Activated T-helper 1 cell treated with anti-CD3 and anti-CD28 coated beads, Interleukin-2, amount 50 U/mL, for 16 hours (primary cell): ENCODE data around the gene ST8SIA6.
"Not testable (repeated sequence)": the region's sequence is repeated elsewhere in the genome, so short reads cannot be mapped to it uniquely, and the experiment has no call there.

Experiments
- DNase-seq, 2 donors: peaks; one replicate each; pipeline ENCODE4 v3.0.0-alpha.2; 2020; ENCODE audit warnings: low read depth in 1 of 2, low spot score in 1 of 2

ST8SIA6 gene

DNA sequence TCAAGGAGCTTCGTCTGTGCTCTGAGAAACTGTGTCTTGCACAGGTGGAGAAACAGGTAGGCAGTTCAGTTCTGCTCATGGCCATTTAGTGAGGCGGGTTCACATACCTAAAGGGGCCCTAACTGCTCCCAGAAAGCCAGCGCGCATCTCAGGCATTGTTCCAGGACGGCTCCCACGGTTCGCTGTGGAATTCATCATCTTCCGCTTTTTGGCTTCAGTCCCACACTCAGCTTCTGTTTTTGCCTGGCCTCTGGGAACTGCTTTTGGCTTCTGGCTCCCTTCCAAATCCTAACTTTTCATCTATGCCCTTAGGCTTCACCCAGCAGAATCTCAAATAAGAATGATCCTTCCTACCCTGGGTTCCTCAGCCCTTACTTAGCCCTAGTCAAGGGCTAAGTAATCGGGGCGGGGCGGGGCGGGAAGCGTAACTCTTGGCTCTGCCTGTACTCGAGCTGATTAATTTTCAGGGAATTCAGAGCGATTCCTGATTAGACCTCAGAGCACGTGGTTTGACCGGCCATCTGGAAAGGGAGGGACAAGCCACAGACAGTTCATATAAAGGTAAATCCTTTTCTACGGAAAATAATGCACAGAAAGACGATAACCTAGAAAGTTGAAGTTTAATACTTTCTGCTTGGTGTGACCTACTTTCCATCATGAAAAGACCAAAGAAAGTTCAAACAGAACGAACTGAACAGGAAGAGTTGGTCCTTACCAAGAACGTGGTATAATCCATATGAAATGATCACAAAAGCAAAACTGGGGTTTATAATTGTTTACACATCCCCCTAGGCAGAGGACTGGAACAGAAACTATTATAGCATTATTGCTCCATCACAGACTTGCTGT is 105.7 kb downstream of the ST8SIA6 start:
- no peak for DNase-seq

GRCh38 chr10:17348011-17348500 is 106.3 kb downstream of the ST8SIA6 start:
- DNase-seq, result no peak

DNA sequence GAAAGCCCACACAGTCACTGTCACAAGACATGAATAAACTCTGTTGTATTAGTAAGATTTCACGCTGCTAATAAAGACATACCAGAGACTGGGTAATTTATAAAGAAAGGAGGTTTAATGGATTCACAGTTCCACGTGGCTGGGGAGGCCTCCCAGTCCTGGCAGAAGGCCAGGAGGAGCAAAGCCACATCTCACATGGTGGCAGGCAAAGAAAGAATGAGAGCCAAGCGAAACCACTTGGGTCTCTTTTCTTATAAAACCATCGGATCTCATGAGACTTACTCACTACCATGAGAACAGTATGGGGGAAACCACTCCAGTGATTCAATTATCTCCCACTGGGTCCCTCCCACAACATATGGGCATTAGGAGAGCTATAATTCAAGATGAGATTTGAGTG is 110.2 kb downstream of the ST8SIA6 start:
- DNase-seq, result no peak

GRCh38 chr10:17343118-17343517 is 111.3 kb downstream of the ST8SIA6 start:
- no peak for DNase-seq

- DNase-seq, result no peak
These were observed 114.1 kb downstream of the ST8SIA6 start for GRCh38 chr10:17340144-17340829.

- no peak for DNase-seq
These were observed 119.3 kb downstream of the ST8SIA6 start for GRCh38 chr10:17335065-17335464.

- DNase-seq, result no peak
These were observed 123.9 kb downstream of the ST8SIA6 start for GRCh38 chr10:17330501-17330900.

DNA sequence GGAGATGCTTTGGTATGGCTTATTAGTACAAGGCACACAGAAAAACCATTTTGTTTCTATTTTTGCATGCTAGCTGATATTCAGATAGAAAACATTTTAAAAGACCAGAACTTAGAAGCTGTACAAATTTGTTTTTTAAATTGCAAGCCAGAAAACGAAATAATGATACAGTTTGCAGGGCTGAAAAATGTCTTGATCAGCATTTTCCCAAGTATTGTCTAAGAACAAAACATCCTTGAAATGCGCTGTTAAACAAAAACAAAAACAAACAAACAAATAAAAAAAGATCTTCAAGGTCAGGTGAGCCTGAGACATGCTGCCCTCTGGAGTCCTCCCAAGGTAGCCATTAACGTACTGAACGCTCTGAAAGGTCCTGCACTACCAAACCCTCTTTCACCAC is 128.0 kb downstream of the ST8SIA6 start:
- DNase-seq, result no peak

- DNase-seq, result not testable (repeated sequence)
These were observed 132.4 kb downstream of the ST8SIA6 start for GRCh38 chr10:17321957-17322356.

- DNase-seq, result no peak
These were observed 137.8 kb downstream of the ST8SIA6 start for GRCh38 chr10:17316488-17317170.

DNA sequence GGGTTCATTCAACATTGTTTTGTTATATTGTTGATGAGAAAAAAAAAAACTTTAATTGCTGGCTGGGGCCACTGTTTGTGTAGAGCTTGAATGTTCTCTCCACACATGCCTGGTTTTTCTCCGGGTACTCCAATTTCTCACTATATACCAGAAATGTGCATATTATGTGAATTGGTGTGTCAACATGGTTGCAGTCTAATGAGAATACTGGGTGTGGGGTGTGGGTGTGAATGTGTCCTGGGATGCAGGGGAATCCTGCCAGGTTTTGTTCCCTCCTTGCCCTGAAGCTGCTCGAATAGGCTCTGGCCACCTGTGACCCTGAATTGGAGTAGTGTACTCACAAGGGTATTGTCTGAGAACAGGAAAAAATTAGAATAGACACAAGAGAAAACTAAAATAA is 145.0 kb downstream of the ST8SIA6 start:
- no peak for DNase-seq

- DNase-seq, result no peak
These were observed 147.3 kb downstream of the ST8SIA6 start for GRCh38 chr10:17307123-17307522.

GRCh38 chr10:17292375-17292774 is 162.0 kb downstream of the ST8SIA6 start:
- DNase-seq, result no peak

GRCh38 chr10:17290226-17290625 is 164.2 kb downstream of the ST8SIA6 start:
- DNase-seq, result no peak

DNA sequence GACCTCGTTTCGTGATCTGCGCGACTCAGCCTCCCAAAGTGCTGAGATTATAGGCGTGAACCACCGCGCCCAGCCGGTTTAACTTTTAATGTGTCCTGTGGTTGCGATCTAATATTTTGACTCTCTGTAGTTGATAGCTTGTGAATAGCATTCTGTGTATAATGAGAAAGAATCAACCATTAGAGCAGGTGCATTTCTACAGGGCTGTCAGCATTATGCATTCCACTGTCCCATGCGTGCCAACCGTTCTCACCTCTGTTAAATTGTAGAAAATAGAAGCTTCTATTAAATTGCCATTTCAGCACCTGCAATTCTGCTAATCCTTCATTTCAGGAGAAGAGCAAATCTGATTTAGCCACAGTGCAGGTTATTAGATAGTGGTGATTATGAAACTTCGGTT is 164.6 kb downstream of the ST8SIA6 start:
- no peak for DNase-seq

- DNase-seq, result no peak
These were observed 167.5 kb downstream of the ST8SIA6 start for GRCh38 chr10:17286562-17287550.

GRCh38 chr10:17282311-17282710 is 172.1 kb downstream of the ST8SIA6 start:
- no peak for DNase-seq

- no peak for DNase-seq
These were observed 175.7 kb downstream of the ST8SIA6 start for GRCh38 chr10:17278607-17279240.

DNA sequence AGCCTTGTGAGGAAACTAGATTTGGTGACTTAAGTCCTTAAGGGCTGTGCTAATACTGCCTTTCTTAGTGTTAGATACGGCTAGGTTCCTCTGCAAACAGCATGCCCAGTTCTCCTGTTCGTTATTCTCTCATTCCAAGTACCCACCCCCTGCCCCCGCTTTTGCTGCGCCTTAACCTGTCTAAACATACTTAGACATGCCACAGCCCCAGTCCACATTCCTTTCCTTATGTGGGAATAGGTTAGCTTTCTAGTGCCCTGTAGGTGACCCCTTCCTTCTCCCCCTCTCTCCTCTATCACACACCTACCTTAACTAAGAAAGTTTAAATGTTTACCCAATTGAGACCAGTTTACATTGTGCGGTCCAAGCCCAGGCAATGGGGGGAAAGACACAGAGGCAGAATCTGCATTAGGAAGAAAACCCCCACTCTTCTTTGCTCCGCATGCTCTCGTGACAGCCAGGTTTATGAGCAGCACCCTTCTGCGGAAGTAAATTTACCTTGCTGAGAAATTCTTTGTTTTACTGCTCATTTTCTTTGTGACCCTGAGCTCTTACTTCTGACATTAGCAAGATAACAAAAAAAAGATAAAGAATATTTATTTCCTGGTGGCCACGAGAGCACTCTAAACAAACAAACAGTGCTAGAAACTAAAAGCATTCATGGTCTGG is 177.5 kb downstream of the ST8SIA6 start:
- no peak for DNase-seq

DNA sequence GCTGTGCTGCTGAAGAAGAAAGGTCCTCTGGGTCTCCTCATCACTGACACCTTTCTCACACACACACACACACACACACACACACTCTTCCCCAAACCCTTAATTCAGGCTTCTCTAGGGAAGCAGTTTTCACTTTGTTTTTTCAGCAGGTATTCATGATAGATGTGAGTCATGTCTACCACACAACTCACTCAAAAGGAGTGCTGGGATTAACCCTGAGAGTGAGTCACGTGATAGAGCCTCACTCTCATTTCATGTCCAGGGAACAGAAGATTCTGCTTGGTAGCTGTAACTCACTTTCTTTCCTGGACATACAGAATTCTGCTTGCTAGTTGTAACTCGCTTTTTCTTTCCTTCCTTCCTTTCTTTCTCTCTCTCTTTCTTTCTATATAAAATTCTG is 181.0 kb downstream of the ST8SIA6 start:
- no peak for DNase-seq
